Esophagus muscularis mucosa (tissue), 4 donors: Measurements from ENCODE around the gene SLC2A8. TPM values are rescaled to one million over a fixed set of nuclear protein-coding genes. Genes with fewer than 3 reads are reported as not detected.

Source experiments
- DNase-seq: peaks from one replicate; pipeline ENCODE4 v3.0.0-alpha.2; 2017; ENCODE audit errors: extremely low spot score
- H3K27ac ChIP-seq, 4 donors: fragments of 200-600 bp; sonication (generic); replicated peaks in 1 of 4; 1 replicate in 3 of 4; 2 replicates in 1 of 4; pipeline ENCODE4 v1.5.1; 2016 to 2019; ENCODE audit warnings: mild to moderate bottlenecking in 1 of 4
- H3K27me3 ChIP-seq, 4 donors: fragments of 200-600 bp; sonication (generic); one replicate each; pipeline versions ENCODE4 v1.5.1 to v1.6.0; 2016 to 2019
- H3K36me3 ChIP-seq, 4 donors: fragments of 200-600 bp; sonication (generic); one replicate each; pipeline ENCODE4 v1.5.1; 2016 to 2019
- H3K4me1 ChIP-seq, 4 donors: fragments of 200-600 bp; sonication (generic); one replicate each; pipeline ENCODE4 v1.5.1; 2016 to 2019
- H3K4me3 ChIP-seq, 4 donors: fragments of 200-600 bp; sonication (generic); 1 replicate in 2 of 4; 2 replicates in 2 of 4; pipeline ENCODE4 v1.5.1; 2016 to 2019; ENCODE audit warnings: mild to moderate bottlenecking in 4 of 4, moderate library complexity in 1 of 4
- H3K9me3 ChIP-seq, 4 donors: fragments of 200-600 bp; sonication (generic); 1 replicate in 3 of 4; 2 replicates in 1 of 4; pipeline ENCODE4 v1.5.1; 2016 to 2019
- CTCF ChIP-seq, 3 experiments: fragments of 200-600 bp in 2 of 3; fragments of 450-650 bp in 1 of 3; sonication (generic) in 2 of 3; IDR thresholded peaks; one replicate each; pipeline ENCODE4 v1.5.1; 2017 to 2019; ENCODE audit warnings: antibody characterized with exemption in 3 of 3, mild to moderate bottlenecking in 2 of 3, moderate library complexity in 1 of 3
- EP300 ChIP-seq: sonication (generic); formaldehyde crosslinking; IDR thresholded peaks from one replicate; pipeline ENCODE4 v1.6.1; 2017; ENCODE audit warnings: antibody characterized with exemption
- POLR2A ChIP-seq: fragments of 450-650 bp; IDR thresholded peaks from one replicate; pipeline ENCODE4 v1.6.1; 2017; ENCODE audit warnings: antibody characterized with exemption, moderate library complexity, mild to moderate bottlenecking, low read depth
- POLR2AphosphoS5 ChIP-seq, 2 donors: sonication (generic); formaldehyde crosslinking; IDR thresholded peaks; one replicate each; pipeline ENCODE4 v1.6.1; 2017; ENCODE audit warnings: antibody characterized with exemption in 2 of 2
- WGBS: methylation state at CpG from one replicate; pipeline ENCODE4 v1.1.5; 2018; 5-methylcytosine and 5-hydroxymethylcytosine counted together
- intact Hi-C: fragments of 100-400 bp; cut with DNase I; formaldehyde crosslinking; loops from one replicate; pipeline ENCODE4 v1.15.1; 2023
- total RNA-seq, 4 donors: library from RNA; depleted of rRNA; stranded (reverse); fragments of >200 nt; gene quantifications; one replicate each; pipeline versions ENCODE4 v1.1.0 to v1.2.1, GENCODE V29; 2016

Gene SLC2A8
- total RNA-seq, 4 donors from 2014 or later: 27.0 to 34.5 (median 31.7) TPM

GRCh38 chr9:127389381-127390247, 7.4 kb upstream of the SLC2A8 start:
- no peak overlapping the region for H3K4me3 ChIP-seq
- WGBS: 84% methylated on average over 4 of the region's 4 CpGs
- TF ChIP-seq POLR2A: no peak
- TF ChIP-seq POLR2AphosphoS5 (IDR thresholded peaks at IDR 0.05): no peak
- no peak for TF ChIP-seq CTCF (IDR thresholded peaks at IDR 0.05)
- TF ChIP-seq EP300: no peak
- intact Hi-C loops: no loop called here
- DNase-seq: no peak
- no peaks in the 10 kb centered on the region for H3K27me3 ChIP-seq
- H3K4me1 ChIP-seq: peaks cover 0 to 5% (median 2%) of the 10 kb centered on the region in 4 donors
- peaks cover 0 to 21% (median 11%) of the 10 kb centered on the region in 4 donors for H3K36me3 ChIP-seq
- H3K27ac ChIP-seq: no peak overlapping the region
- no peaks in the 10 kb centered on the region for H3K9me3 ChIP-seq

- H3K9me3 ChIP-seq: no peaks in the 10 kb centered on the region
- 77% methylated on average over 2 of the region's 2 CpGs for WGBS
- H3K4me1 ChIP-seq: peaks cover 0 to 5% (median 2%) of the 10 kb centered on the region in 4 donors
- H3K27ac ChIP-seq: no peak overlapping the region
- H3K36me3 ChIP-seq: peaks cover 0 to 21% (median 11%) of the 10 kb centered on the region in 4 donors
- no peak overlapping the region for H3K4me3 ChIP-seq
- no peaks in the 10 kb centered on the region for H3K27me3 ChIP-seq
- intact Hi-C loops: no loop called here
- no peak for DNase-seq
- TF ChIP-seq POLR2A: no peak
- no peak for TF ChIP-seq POLR2AphosphoS5 (IDR thresholded peaks at IDR 0.05)
- no peak for TF ChIP-seq CTCF (IDR thresholded peaks at IDR 0.05)
- no peak for TF ChIP-seq EP300
Measured at GRCh38 chr9:127390248-127390545, 6.8 kb upstream of the SLC2A8 start.

- Histone ChIP-seq H3K4me3 (no peak overlapping the region), H3K27ac (no peak overlapping the region), H3K36me3 (peaks cover 0 to 21% (median 11%) of the 10 kb centered on the region in 4 donors), H3K27me3 (no peaks in the 10 kb centered on the region), H3K4me1 (peaks cover 0 to 5% (median 2%) of the 10 kb centered on the region in 4 donors), H3K9me3 (no peaks in the 10 kb centered on the region)
- 76% methylated on average over 5 of the region's 5 CpGs for WGBS
- no peak for TF ChIP-seq CTCF (IDR thresholded peaks at IDR 0.05)
- TF ChIP-seq POLR2AphosphoS5 (IDR thresholded peaks at IDR 0.05): no peak
- TF ChIP-seq POLR2A: no peak
- no peak for TF ChIP-seq EP300
- DNase-seq: no peak
- intact Hi-C loops: no loop called here
Measured at GRCh38 chr9:127390563-127390962, 6.4 kb upstream of the SLC2A8 start.

- H3K27ac ChIP-seq: peak overlapping the region in 1 of 4 donors; percentile 37
- no peaks in the 10 kb centered on the region for H3K9me3 ChIP-seq
- intact Hi-C loops: no loop called here
- no peak for TF ChIP-seq POLR2AphosphoS5 (IDR thresholded peaks at IDR 0.05)
- no peak for TF ChIP-seq POLR2A
- TF ChIP-seq EP300: no peak
- TF ChIP-seq CTCF (IDR thresholded peaks at IDR 0.05): no peak
- no peak overlapping the region for H3K4me3 ChIP-seq
- peaks cover 5 to 12% (median 8%) of the 10 kb centered on the region in 4 donors for H3K4me1 ChIP-seq
- DNase-seq: no peak
- WGBS: 76% methylated on average over 5 of the region's 5 CpGs
- H3K27me3 ChIP-seq: no peaks in the 10 kb centered on the region
- H3K36me3 ChIP-seq: peaks cover 0 to 21% (median 11%) of the 10 kb centered on the region in 4 donors
Measured at GRCh38 chr9:127392166-127392565, 4.8 kb upstream of the SLC2A8 start.
